AG04449 (cell line): ENCODE results near the gene AP1S1.

Source experiments
- CTCF ChIA-PET: fragments of 350-600 bp; formaldehyde crosslinking; extraction: SDS; loops from one replicate; lab custom pipeline; 2021; ENCODE audit warnings: antibody characterized with exemption; lab: Yijun Ruan, JAX
- POLR2A ChIA-PET: fragments of 400-600, 350-600 bp; formaldehyde crosslinking; extraction: SDS; loops from one replicate; lab custom pipeline; 2020; ENCODE audit warnings: antibody characterized with exemption, inconsistent platforms; lab: Yijun Ruan, JAX
- DNase-seq: peaks from one replicate; pipeline ENCODE4 v3.0.0-alpha.2; 2010; ENCODE audit warnings: low read depth, low spot score
- H3K4me3 ChIP-seq: 2 replicates; pipeline ENCODE4 v1.5.1; 2011; ENCODE audit warnings: low read depth, mild to moderate bottlenecking, control low read depth, low read length
- TF ChIP-seq, protein P1 (sequence below): IDR thresholded peaks from one replicate; pipeline ENCODE4 v1.5.1; 2011; ENCODE audit warnings: mild to moderate bottlenecking, moderate library complexity, low read length, control low read depth, inconsistent platforms; ENCODE audit not compliant: insufficient read depth; ENCODE audit errors: missing control alignments

Gene AP1S1

DNA sequence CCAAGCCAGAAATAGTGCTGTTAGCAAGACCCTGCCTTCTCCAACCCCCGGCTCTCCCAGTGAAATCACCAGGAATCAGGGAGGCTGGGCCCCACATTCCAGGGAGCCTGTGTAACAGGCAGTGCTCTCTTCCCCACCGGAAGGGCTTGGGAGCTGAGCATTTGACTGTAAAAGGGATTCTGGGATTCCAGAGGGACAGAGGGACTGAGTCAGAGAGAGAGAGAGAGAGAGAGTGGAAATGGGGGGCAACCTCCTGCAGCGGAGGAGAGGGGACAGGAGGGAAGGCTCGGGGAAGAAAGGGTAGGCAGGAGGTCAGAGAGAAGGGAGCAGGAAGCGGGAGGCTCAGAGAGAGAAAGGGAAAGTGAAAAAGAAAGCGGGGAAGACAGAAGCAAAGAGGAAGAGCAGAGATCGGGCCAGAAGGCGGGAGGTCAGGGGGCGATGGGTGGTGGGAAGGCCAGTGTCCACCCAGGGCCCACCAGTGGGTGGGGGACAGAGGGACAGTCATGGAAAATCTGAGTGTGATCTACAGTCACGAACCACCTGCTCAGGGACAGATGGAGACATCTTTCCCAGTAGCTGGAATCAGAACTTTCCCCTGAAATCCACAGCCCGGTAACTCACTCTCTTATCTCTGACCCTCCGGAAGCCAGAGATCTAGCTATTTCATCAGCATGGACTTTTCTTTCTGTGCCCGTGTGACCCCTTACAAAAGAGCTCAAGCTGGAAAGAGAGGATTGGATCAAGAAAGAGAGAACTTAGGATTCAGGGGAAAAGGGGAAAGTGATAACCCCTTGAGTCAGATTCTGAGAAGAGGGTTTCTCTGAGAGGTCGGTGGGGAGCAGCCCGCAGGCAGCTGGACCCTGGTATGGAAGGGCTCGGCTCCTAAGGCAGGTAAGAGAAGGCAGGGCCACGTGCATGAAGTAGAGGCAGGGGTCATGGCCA, 32.0 kb upstream of the AP1S1 start:
- TF ChIP-seq, protein P1, sequence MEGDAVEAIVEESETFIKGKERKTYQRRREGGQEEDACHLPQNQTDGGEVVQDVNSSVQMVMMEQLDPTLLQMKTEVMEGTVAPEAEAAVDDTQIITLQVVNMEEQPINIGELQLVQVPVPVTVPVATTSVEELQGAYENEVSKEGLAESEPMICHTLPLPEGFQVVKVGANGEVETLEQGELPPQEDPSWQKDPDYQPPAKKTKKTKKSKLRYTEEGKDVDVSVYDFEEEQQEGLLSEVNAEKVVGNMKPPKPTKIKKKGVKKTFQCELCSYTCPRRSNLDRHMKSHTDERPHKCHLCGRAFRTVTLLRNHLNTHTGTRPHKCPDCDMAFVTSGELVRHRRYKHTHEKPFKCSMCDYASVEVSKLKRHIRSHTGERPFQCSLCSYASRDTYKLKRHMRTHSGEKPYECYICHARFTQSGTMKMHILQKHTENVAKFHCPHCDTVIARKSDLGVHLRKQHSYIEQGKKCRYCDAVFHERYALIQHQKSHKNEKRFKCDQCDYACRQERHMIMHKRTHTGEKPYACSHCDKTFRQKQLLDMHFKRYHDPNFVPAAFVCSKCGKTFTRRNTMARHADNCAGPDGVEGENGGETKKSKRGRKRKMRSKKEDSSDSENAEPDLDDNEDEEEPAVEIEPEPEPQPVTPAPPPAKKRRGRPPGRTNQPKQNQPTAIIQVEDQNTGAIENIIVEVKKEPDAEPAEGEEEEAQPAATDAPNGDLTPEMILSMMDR = no peak
- CTCF ChIA-PET = interaction anchor here (0.6 to 1.9 kb wide), 8 partner anchors 8 to 36 kb away, joined by 3 to 7 read pairs (median 4); no protein-coding TSS in a partner anchor
- peak; percentile 98 for DNase-seq
- H3K4me3 ChIP-seq = peak overlapping the region; percentile 47
- POLR2A ChIA-PET = interaction anchor here (0.6 to 2.7 kb wide), 14 partner anchors 9 to 515 kb away, joined by 3 to 18 read pairs (median 4); no protein-coding TSS in a partner anchor

DNA sequence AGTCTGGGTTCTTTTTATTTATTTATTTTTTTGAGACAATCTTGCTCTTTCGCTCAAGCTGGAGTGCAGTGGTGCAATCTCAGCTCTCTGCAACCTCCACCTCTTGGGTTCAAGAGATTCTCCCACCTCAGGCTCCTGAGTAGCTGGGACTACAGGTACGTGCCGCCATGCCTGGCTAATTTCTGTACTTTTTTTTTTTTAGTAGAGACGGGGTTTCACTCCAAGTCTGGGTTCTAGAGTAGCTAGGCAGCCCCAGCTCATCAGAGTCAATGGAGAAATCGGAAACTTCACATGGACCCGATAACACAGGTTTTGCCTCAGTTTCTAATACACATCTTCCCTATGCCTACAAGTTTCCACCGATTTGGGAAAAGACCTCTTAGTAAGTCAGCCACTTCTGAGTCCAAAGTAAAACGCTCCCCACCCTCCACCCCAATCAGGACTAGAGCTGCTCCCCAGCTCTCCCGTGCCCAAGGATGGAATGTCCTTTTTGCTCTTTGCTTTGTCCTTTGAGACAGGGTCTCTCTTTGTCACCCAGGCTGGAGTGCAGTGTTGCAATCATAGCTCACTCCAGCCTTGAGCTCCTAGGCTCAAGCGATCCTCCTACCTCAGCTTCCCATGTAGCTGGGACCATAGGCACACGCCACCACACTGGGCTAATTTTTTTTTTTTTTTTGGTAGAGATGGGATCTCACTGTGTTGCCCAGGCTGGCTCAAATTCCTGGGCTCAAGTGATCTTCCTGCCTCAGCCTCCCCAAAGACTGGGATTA, 31.2 kb upstream of the AP1S1 start:
- CTCF ChIA-PET = interaction anchor here (0.6 to 1.9 kb wide), 8 partner anchors 9 to 46 kb away, joined by 3 to 7 read pairs (median 4); no protein-coding TSS in a partner anchor
- no peak for DNase-seq
- TF ChIP-seq, protein P1 = no peak
- no peak overlapping the region; the same call in 1 of the 2 replicates for H3K4me3 ChIP-seq
- POLR2A ChIA-PET = interaction anchor here (0.7 to 2.7 kb wide), 8 partner anchors 8 to 37 kb away, joined by 3 to 18 read pairs (median 4); no protein-coding TSS in a partner anchor

DNA sequence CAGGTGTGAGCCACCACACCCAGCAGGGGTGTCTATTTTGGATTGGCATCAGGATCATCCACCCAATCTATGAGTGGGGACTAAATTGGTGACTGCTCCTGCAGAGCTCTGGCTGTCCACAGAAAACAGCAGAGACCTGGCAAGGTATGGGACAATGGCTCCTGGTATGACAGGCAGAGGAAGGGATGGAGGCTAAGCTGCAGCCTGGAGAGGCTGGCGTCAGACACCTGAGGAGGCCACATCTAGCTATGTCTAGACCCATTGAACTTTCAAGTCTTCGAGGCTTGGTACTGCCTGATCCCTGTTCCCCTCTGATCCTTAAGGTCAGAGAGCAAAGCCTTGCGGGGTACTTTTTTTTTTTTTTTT, 30.6 kb upstream of the AP1S1 start:
- ChIA-PET CTCF (interaction anchor here (1.2 to 1.9 kb wide), 5 partner anchors 10 to 46 kb away, joined by 3 to 7 read pairs (median 6); no protein-coding TSS in a partner anchor), POLR2A (interaction anchor here (0.6 to 2.7 kb wide), 4 partner anchors 11 to 396 kb away, joined by 4 to 18 read pairs (median 4); no protein-coding TSS in a partner anchor)

DNA sequence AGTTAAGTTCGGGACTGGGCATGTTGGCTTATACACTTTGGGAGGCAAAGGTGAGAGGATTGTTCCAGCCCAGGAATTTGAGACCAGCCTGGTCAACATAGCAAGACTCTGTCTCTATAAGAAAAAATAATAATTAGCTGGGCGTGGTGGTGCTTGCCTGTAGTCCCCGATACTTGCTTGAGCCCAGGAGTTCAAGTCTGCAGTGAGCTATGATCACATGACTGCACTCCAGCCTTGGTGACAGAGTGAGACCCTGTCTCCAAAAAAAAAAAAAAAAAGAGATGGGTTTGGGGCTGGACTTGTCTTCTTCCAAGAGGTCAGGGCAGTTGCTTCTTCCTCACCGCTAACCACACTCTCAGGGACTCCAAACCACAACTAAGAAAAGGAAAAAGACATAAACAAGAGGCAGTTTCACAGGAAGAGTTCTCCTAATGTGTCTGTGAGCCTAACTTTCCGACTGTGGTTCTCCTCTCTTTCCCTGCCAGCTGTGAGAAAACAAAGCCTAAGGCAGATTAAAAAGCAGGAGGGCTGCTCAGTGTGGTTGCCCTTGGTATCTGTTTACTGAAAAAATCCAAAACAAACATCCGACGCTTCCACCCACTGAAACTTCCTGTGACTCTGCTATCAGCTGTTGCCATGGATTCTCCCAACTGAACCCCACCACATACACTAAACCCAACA, 29.8 kb upstream of the AP1S1 start:
- CTCF ChIA-PET = interaction anchor here (1.0 to 3.0 kb wide), 6 partner anchors 14 to 33 kb away, joined by 3 to 11 read pairs (median 4); no protein-coding TSS in a partner anchor
- TF ChIP-seq, protein P1 = no peak
- no peak overlapping the region for H3K4me3 ChIP-seq
- POLR2A ChIA-PET = interaction anchor here (0.6 to 5.6 kb wide), 2 partner anchors 14 to 395 kb away, joined by 4 to 61 read pairs; no protein-coding TSS in a partner anchor
- no peak for DNase-seq

More for the DNA sequence above, 30.6 kb upstream of the AP1S1 start:
- TF ChIP-seq, protein P1 = no peak
- no peak for DNase-seq
- H3K4me3 ChIP-seq = no peak overlapping the region

DNA sequence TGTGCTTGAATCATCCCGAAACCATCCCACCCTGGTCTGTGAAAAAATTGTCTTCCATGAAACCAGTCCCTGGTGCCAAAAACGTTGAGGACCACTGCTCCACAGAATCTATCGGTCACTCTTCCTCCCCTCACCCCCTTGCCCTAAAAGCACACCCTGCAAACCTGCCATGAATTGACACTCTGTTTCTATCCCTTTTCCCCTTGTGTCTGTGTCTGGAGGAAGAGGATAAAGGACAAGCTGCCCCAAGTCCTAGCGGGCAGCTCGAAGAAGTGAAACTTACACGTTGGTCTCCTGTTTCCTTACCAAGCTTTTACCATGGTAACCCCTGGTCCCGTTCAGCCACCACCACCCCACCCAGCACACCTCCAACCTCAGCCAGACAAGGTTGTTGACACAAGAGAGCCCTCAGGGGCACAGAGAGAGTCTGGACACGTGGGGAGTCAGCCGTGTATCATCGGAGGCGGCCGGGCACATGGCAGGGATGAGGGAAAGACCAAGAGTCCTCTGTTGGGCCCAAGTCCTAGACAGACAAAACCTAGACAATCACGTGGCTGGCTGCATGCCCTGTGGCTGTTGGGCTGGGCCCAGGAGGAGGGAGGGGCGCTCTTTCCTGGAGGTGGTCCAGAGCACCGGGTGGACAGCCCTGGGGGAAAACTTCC, 28.2 kb upstream of the AP1S1 start:
- DNase-seq = no peak
- ChIA-PET CTCF (interaction anchor here (1.1 to 4.3 kb wide), 7 partner anchors 8 to 49 kb away, joined by 3 to 14 read pairs (median 5); no protein-coding TSS in a partner anchor), POLR2A (interaction anchor here (0.5 to 7.6 kb wide), 11 partner anchors 8 to 400 kb away, joined by 3 to 143 read pairs (median 12); partner anchors contain the start of gene TRIM56)
- TF ChIP-seq, protein P1 = no peak
- H3K4me3 ChIP-seq = peak overlapping the region; percentile 86
